Lung (tissue), 12 donors: Measurements from ENCODE around the gene AIM2. TPM values are rescaled to one million over a fixed set of nuclear protein-coding genes. Genes with fewer than 3 reads are reported as not detected.

Experiments used
- ATAC-seq: fragments of 200-7000 bp; cut with Tn5 transposase; one replicate; pipeline ENCODE4 v1.9.1; 2020; ENCODE audit warnings: moderate number of reproducible peaks; ENCODE audit not compliant: insufficient read depth, low FRiP score
- DNase-seq, 3 donors: peaks; one replicate each; pipeline ENCODE4 v3.0.0-alpha.2; 2013 to 2017
- H3K27ac ChIP-seq, 2 donors: one replicate each; pipeline ENCODE4 v1.5.1; 2013; ENCODE audit warnings: mild to moderate bottlenecking in 2 of 2, moderate library complexity in 2 of 2, control low read depth in 1 of 2, inconsistent platforms in 1 of 2, low read depth in 1 of 2, low read length in 1 of 2
- H3K27me3 ChIP-seq, 3 donors: one replicate each; pipeline ENCODE4 v1.5.1; 2013; ENCODE audit warnings: low read length in 2 of 3; ENCODE audit not compliant: control insufficient read depth in 3 of 3, insufficient read depth in 3 of 3
- H3K36me3 ChIP-seq, 4 donors: one replicate each; pipeline ENCODE4 v1.5.1; 2013; ENCODE audit warnings: low read length in 4 of 4, mild to moderate bottlenecking in 1 of 4, moderate library complexity in 1 of 4; ENCODE audit not compliant: control insufficient read depth in 4 of 4, insufficient read depth in 4 of 4
- H3K4me1 ChIP-seq, 5 donors: one replicate each; pipeline ENCODE4 v1.5.1; 2013; ENCODE audit warnings: low read length in 5 of 5, mild to moderate bottlenecking in 2 of 5, moderate library complexity in 1 of 5; ENCODE audit not compliant: control insufficient read depth in 5 of 5, insufficient read depth in 5 of 5
- H3K4me3 ChIP-seq: one replicate; pipeline ENCODE4 v1.5.1; 2013; ENCODE audit warnings: mild to moderate bottlenecking, control low read depth, moderate library complexity
- H3K9ac ChIP-seq, 2 donors: one replicate each; pipeline ENCODE4 v1.5.1; 2013; ENCODE audit warnings: low read length in 2 of 2, control low read depth in 1 of 2; ENCODE audit not compliant: insufficient read depth in 1 of 2
- H3K9me3 ChIP-seq, 4 donors: one replicate each; pipeline ENCODE4 v1.5.1; 2013; ENCODE audit warnings: low read length in 3 of 4, mild to moderate bottlenecking in 1 of 4, moderate library complexity in 1 of 4; ENCODE audit not compliant: control insufficient read depth in 4 of 4, insufficient read depth in 3 of 4
- CTCF ChIP-seq: IDR thresholded peaks from 2 replicates; pipeline ENCODE4 v1.5.1; 2012; ENCODE audit warnings: mild to moderate bottlenecking; ENCODE audit errors: control extremely low read depth, extremely low read depth
- WGBS, 2 donors: extraction: QIAGEN DNeasy Blood & Tissue Kit; methylation state at CpG; one replicate each; pipeline ENCODE4 v1.1.7; 2013; 5-methylcytosine and 5-hydroxymethylcytosine counted together
- polyA plus RNA-seq, 2 donors: library from polyadenylated mRNA; stranded (reverse); fragments of 200-250 nt; gene quantifications; one replicate each; pipeline ENCODE4 v1.2.1, GENCODE V29; 2013
- total RNA-seq, 2 donors: library from RNA; depleted of rRNA in 1 of 2; stranded (reverse); fragments of >200 nt in 1 of 2; gene quantifications; one replicate each; pipeline ENCODE4 v1.2.1, GENCODE V29; 2014 to 2021
- donor health status: control.
- donor health status: control.
- donor health status: Bipolar disorder and iron deficiency.
- donor health status: healthy.
- donor health status: DM: yes; HTN: yes; CAD: no.

AIM2 gene
- total and polyA plus RNA-seq, 4 donors, result 0.47 to 2.9 (median 1.4) TPM

- WGBS, 2 donors, result 84 to 93% methylated on average over 1 of the region's 1 CpG
- Histone ChIP-seq H3K27me3 (no peaks in the 10 kb centered on the region), H3K4me3 (no peak overlapping the region), H3K27ac (no peak overlapping the region), H3K4me1 (no peaks in the 10 kb centered on the region), H3K36me3 (no peaks in the 10 kb centered on the region), H3K9me3 (no peaks in the 10 kb centered on the region), H3K9ac (no peak overlapping the region)
- DNase-seq (no peak), ATAC-seq (no peak)
- TF ChIP-seq CTCF, result no peak
Measured at GRCh38 chr1:159100589-159100988, 24.0 kb upstream of the AIM2 start.

GRCh38 chr1:159098596-159098995 lies 22.0 kb upstream of the AIM2 start:
- WGBS, 2 donors, result 77 to 88% methylated on average over 3 of the region's 3 CpGs
- H3K9me3 ChIP-seq, result no peaks in the 10 kb centered on the region

GRCh38 chr1:159092036-159092760 lies 15.6 kb upstream of the AIM2 start:
- Histone ChIP-seq H3K36me3 (no peaks in the 10 kb centered on the region), H3K9me3 (no peaks in the 10 kb centered on the region), H3K4me3 (no peak overlapping the region), H3K9ac (no peak overlapping the region), H3K4me1 (no peaks in the 10 kb centered on the region), H3K27me3 (no peaks in the 10 kb centered on the region), H3K27ac (no peak overlapping the region)
- WGBS, 2 donors, result 33 to 58% methylated on average over 3 of the region's 3 CpGs
- no peak for DNase-seq
- no peak for ATAC-seq
- no peak for TF ChIP-seq CTCF

More at GRCh38 chr1:159098596-159098995, 22.0 kb upstream of the AIM2 start:
- ATAC-seq (no peak), DNase-seq (no peak)
- no peak for TF ChIP-seq CTCF
- no peak overlapping the region for H3K4me3 ChIP-seq
- H3K9ac ChIP-seq, result no peak overlapping the region
- no peaks in the 10 kb centered on the region for H3K36me3 ChIP-seq
- H3K27me3 ChIP-seq, result no peaks in the 10 kb centered on the region
- no peak overlapping the region for H3K27ac ChIP-seq
- no peaks in the 10 kb centered on the region for H3K4me1 ChIP-seq

GRCh38 chr1:159091607-159092031 lies 15.1 kb upstream of the AIM2 start:
- ATAC-seq (no peak), DNase-seq (no peak)
- no peak overlapping the region for H3K4me3 ChIP-seq
- H3K36me3 ChIP-seq, result no peaks in the 10 kb centered on the region
- no peaks in the 10 kb centered on the region for H3K9me3 ChIP-seq
- no peaks in the 10 kb centered on the region for H3K27me3 ChIP-seq
- H3K9ac ChIP-seq, result no peak overlapping the region
- no peak overlapping the region for H3K27ac ChIP-seq
- WGBS, 2 donors, result 30 to 75% methylated on average over 1 of the region's 1 CpG
- no peaks in the 10 kb centered on the region for H3K4me1 ChIP-seq
- no peak for TF ChIP-seq CTCF
